SK-N-SH treated with all-trans-retinoic acid at 6 μM for 48 hours (cell line): ENCODE data around the gene GLT6D1.

ENCODE experiments used
- ATAC-seq: fragments of 200-7000 bp; cut with Tn5 transposase; 3 replicates; pipeline ENCODE4 v1.9.1; 2020; ENCODE audit warnings: mild to moderate bottlenecking, moderate library complexity
- ARNTL ChIP-seq: fragments of 450-650 bp; formaldehyde crosslinking; IDR thresholded peaks from 2 replicates; pipeline ENCODE4 v1.5.0; 2020; ENCODE audit warnings: low read depth, mild to moderate bottlenecking, moderate library complexity, borderline replicate concordance
- BACH2 ChIP-seq: fragments of 250-450 bp; sonication (Bioruptor Pico); IDR thresholded peaks from 2 replicates; pipeline ENCODE4 v1.9.0; 2021; ENCODE audit warnings: mild to moderate bottlenecking, borderline replicate concordance
- CSDC2 ChIP-seq: fragments of 250-450 bp; sonication (Bioruptor Pico); IDR thresholded peaks from 2 replicates; pipeline ENCODE4 v1.5.0; 2020; ENCODE audit warnings: mild to moderate bottlenecking, moderate library complexity
- ESRRG ChIP-seq: fragments of 250-450 bp; sonication (Bioruptor Pico); IDR thresholded peaks from 2 replicates; pipeline ENCODE4 v1.6.1; 2021; ENCODE audit warnings: mild to moderate bottlenecking
- GLIS3 ChIP-seq: fragments of 250-450 bp; sonication (Bioruptor Pico); IDR thresholded peaks from 2 replicates; pipeline ENCODE4 v1.5.0; 2020; ENCODE audit warnings: mild to moderate bottlenecking, moderate library complexity
- OSR1 ChIP-seq: fragments of 250-450 bp; sonication (Bioruptor Pico); IDR thresholded peaks from 2 replicates; pipeline ENCODE4 v1.8.0; 2022; ENCODE audit warnings: moderate library complexity, mild to moderate bottlenecking, inconsistent platforms
- PPARA ChIP-seq: fragments of 250-450 bp; sonication (Bioruptor Pico); IDR thresholded peaks from 2 replicates; pipeline ENCODE4 v1.5.0; 2020; ENCODE audit warnings: mild to moderate bottlenecking, borderline replicate concordance
- RARB ChIP-seq: fragments of 250-450 bp; sonication (Bioruptor Pico); IDR thresholded peaks from 2 replicates; pipeline ENCODE4 v1.8.0; 2021; ENCODE audit warnings: mild to moderate bottlenecking, moderate library complexity
- SNAI2 ChIP-seq: fragments of 250-450 bp; sonication (Bioruptor Pico); IDR thresholded peaks from 2 replicates; pipeline ENCODE4 v1.5.0; 2020; ENCODE audit warnings: mild to moderate bottlenecking, moderate library complexity
- TCF4 ChIP-seq: fragments of 250-450 bp; sonication (Bioruptor Pico); IDR thresholded peaks from 2 replicates; pipeline ENCODE4 v1.8.0; 2021; ENCODE audit warnings: mild to moderate bottlenecking, moderate library complexity, borderline replicate concordance
- ZC3H10 ChIP-seq: fragments of 250-450 bp; sonication (Bioruptor Pico); IDR thresholded peaks from 2 replicates; pipeline ENCODE4 v1.5.1; 2021; ENCODE audit warnings: mild to moderate bottlenecking, moderate library complexity
- ZFP3 ChIP-seq: fragments of 250-450 bp; sonication (Bioruptor Pico); IDR thresholded peaks from 2 replicates; pipeline ENCODE4 v1.5.0; 2020; ENCODE audit warnings: mild to moderate bottlenecking, moderate library complexity
- ZFP30 ChIP-seq: fragments of 450-650 bp; formaldehyde crosslinking; IDR thresholded peaks from 2 replicates; pipeline ENCODE4 v1.5.0; 2022; ENCODE audit warnings: mild to moderate bottlenecking, moderate library complexity
- ZNF565 ChIP-seq: fragments of 450-650 bp; formaldehyde crosslinking; conservative IDR thresholded peaks from 2 replicates; pipeline ENCODE4 v1.5.0; 2020; ENCODE audit warnings: low read depth, mild to moderate bottlenecking, moderate library complexity
- ZNF70 ChIP-seq: fragments of 450-650 bp; formaldehyde crosslinking; IDR thresholded peaks from 2 replicates; pipeline ENCODE4 v1.5.0; 2020; ENCODE audit warnings: mild to moderate bottlenecking, moderate library complexity
- ZNF8 ChIP-seq: fragments of 450-650 bp; formaldehyde crosslinking; IDR thresholded peaks from 2 replicates; pipeline ENCODE4 v1.5.0; 2020; ENCODE audit warnings: mild to moderate bottlenecking, moderate library complexity
- TF ChIP-seq, protein P1 (sequence below): fragments of 250-450 bp; sonication (Bioruptor Pico); IDR thresholded peaks from 2 replicates; pipeline ENCODE4 v1.5.1; 2021; ENCODE audit warnings: mild to moderate bottlenecking, moderate library complexity
- TF ChIP-seq, protein P2 (sequence below): fragments of 250-450 bp; sonication (Bioruptor Pico); IDR thresholded peaks from 2 replicates; pipeline ENCODE4 v1.8.0; 2021; ENCODE audit warnings: low read depth, mild to moderate bottlenecking, moderate library complexity, borderline replicate concordance
- TF ChIP-seq, protein P3 (sequence below): fragments of 250-450 bp; sonication (Bioruptor Pico); IDR thresholded peaks from 2 replicates; pipeline ENCODE4 v1.5.0; 2020; ENCODE audit warnings: mild to moderate bottlenecking, moderate library complexity
- TF ChIP-seq, protein P4 (sequence below): fragments of 250-450 bp; sonication (Bioruptor Pico); IDR thresholded peaks from 2 replicates; pipeline ENCODE4 v1.8.0; 2020; ENCODE audit warnings: mild to moderate bottlenecking, moderate library complexity, borderline replicate concordance

GLT6D1 gene

DNA sequence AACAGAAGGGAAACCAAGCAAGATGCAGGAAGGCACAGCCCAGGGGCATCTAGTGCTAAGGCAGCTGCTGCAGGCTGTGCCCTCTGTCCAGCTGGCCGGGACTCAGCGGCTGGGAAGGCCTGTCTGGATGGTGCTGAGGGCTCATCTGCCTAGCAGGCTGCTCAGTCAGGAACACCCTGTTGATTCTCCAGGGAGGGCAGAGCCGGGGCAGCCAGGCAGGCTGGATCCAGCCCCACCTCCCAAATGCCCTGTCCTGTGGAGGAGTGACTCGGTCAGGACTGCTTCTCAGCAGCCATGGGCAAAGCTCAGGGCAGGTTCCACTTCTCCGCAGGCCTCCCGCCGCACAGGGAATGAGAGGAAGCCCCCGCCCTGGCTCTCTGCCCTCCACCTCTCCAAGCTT lies 16.0 kb upstream of the GLT6D1 start:
- no peak for ATAC-seq
- TF ChIP-seq, protein P1, sequence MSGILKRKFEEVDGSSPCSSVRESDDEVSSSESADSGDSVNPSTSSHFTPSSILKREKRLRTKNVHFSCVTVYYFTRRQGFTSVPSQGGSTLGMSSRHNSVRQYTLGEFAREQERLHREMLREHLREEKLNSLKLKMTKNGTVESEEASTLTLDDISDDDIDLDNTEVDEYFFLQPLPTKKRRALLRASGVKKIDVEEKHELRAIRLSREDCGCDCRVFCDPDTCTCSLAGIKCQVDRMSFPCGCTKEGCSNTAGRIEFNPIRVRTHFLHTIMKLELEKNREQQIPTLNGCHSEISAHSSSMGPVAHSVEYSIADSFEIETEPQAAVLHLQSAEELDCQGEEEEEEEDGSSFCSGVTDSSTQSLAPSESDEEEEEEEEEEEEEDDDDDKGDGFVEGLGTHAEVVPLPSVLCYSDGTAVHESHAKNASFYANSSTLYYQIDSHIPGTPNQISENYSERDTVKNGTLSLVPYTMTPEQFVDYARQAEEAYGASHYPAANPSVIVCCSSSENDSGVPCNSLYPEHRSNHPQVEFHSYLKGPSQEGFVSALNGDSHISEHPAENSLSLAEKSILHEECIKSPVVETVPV (CRISPR knock-in tag), result no peak
- TF ChIP-seq ZNF8 (CRISPR knock-in tag), result no peak
- TF ChIP-seq ZFP30, result no peak

DNA sequence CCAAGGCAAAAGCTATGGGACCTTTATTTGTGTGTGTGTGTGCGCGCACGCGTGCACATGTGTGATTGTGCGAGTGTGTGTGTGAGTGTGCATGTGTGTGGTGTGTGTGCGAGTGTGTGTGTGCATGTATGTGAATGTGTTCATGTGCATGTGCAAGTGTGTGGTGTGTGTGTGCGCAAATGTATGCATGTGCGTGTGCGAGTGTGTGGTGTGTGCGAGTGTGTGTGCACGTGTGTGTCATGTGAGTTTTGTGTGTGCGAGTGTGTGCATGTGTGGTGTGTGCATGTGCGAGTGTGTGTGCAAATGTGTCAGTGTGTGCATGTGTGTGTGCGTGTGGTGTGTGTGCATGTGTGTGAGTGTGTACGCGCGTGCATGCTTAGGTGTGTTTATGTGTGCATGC lies 11.1 kb upstream of the GLT6D1 start:
- no peak for ATAC-seq

DNA sequence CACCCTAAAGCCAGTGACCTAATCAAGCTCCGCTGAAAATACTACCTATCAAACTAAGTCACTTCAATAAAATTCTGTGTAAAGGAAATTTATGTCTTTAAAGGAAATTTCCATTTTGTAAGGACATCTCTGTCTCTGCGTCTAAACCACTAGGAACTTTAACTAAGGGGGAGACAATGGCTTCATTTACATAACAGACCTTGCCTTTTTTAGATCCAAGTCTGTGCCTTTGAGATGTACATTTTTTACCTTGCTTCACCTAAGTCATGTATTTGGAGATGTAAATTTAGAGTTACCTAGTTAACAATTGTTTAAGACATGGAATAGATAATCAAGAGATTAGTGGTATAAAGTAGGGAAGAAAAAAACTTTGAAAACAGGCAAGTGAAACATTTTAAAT lies 10.2 kb upstream of the GLT6D1 start:
- TF ChIP-seq ZNF565 (CRISPR knock-in tag), result no peak
- TF ChIP-seq, all 23 proteins: peak for 0
- no peak for ATAC-seq

More for the DNA sequence above, 11.1 kb upstream of the GLT6D1 start:
- no peak for TF ChIP-seq RARB (CRISPR knock-in tag)
- no peak for TF ChIP-seq BACH2 (CRISPR knock-in tag)
- no peak for TF ChIP-seq SNAI2 (CRISPR knock-in tag)
- TF ChIP-seq ZFP30, result no peak
- TF ChIP-seq ZNF70, result no peak
- no peak for TF ChIP-seq TCF4 (CRISPR knock-in tag)
- TF ChIP-seq, protein P1 (CRISPR knock-in tag), result no peak
- TF ChIP-seq, protein P2, sequence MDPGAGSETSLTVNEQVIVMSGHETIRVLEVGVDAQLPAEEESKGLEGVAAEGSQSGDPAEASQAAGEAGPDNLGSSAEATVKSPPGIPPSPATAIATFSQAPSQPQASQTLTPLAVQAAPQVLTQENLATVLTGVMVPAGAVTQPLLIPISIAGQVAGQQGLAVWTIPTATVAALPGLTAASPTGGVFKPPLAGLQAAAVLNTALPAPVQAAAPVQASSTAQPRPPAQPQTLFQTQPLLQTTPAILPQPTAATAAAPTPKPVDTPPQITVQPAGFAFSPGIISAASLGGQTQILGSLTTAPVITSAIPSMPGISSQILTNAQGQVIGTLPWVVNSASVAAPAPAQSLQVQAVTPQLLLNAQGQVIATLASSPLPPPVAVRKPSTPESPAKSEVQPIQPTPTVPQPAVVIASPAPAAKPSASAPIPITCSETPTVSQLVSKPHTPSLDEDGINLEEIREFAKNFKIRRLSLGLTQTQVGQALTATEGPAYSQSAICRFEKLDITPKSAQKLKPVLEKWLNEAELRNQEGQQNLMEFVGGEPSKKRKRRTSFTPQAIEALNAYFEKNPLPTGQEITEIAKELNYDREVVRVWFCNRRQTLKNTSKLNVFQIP (CRISPR knock-in tag), result no peak
- TF ChIP-seq ZC3H10 (CRISPR knock-in tag), result no peak
- TF ChIP-seq, protein P3, sequence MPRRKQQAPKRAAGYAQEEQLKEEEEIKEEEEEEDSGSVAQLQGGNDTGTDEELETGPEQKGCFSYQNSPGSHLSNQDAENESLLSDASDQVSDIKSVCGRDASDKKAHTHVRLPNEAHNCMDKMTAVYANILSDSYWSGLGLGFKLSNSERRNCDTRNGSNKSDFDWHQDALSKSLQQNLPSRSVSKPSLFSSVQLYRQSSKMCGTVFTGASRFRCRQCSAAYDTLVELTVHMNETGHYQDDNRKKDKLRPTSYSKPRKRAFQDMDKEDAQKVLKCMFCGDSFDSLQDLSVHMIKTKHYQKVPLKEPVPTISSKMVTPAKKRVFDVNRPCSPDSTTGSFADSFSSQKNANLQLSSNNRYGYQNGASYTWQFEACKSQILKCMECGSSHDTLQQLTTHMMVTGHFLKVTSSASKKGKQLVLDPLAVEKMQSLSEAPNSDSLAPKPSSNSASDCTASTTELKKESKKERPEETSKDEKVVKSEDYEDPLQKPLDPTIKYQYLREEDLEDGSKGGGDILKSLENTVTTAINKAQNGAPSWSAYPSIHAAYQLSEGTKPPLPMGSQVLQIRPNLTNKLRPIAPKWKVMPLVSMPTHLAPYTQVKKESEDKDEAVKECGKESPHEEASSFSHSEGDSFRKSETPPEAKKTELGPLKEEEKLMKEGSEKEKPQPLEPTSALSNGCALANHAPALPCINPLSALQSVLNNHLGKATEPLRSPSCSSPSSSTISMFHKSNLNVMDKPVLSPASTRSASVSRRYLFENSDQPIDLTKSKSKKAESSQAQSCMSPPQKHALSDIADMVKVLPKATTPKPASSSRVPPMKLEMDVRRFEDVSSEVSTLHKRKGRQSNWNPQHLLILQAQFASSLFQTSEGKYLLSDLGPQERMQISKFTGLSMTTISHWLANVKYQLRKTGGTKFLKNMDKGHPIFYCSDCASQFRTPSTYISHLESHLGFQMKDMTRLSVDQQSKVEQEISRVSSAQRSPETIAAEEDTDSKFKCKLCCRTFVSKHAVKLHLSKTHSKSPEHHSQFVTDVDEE (CRISPR knock-in tag), result no peak
- TF ChIP-seq GLIS3 (CRISPR knock-in tag), result no peak
- TF ChIP-seq ESRRG (CRISPR knock-in tag), result no peak
- no peak for TF ChIP-seq PPARA
- no peak for TF ChIP-seq ARNTL (CRISPR knock-in tag)
- TF ChIP-seq, protein P4, sequence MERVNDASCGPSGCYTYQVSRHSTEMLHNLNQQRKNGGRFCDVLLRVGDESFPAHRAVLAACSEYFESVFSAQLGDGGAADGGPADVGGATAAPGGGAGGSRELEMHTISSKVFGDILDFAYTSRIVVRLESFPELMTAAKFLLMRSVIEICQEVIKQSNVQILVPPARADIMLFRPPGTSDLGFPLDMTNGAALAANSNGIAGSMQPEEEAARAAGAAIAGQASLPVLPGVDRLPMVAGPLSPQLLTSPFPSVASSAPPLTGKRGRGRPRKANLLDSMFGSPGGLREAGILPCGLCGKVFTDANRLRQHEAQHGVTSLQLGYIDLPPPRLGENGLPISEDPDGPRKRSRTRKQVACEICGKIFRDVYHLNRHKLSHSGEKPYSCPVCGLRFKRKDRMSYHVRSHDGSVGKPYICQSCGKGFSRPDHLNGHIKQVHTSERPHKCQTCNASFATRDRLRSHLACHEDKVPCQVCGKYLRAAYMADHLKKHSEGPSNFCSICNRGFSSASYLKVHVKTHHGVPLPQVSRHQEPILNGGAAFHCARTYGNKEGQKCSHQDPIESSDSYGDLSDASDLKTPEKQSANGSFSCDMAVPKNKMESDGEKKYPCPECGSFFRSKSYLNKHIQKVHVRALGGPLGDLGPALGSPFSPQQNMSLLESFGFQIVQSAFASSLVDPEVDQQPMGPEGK, result no peak
- no peak for TF ChIP-seq OSR1 (CRISPR knock-in tag)
- no peak for TF ChIP-seq ZNF8 (CRISPR knock-in tag)
- TF ChIP-seq CSDC2 (CRISPR knock-in tag), result no peak
- TF ChIP-seq ZFP3, result no peak
